ENCODE measurements around the gene SHROOM3. TPM values are rescaled to one million over a fixed set of nuclear protein-coding genes. Genes with fewer than 3 reads are reported as not detected.

Gene SHROOM3
- total and polyA plus RNA-seq, 2 of the 13 experiments (the other 11 are each of a cell fraction or from before 2014, with no cell fraction given), result 0.01 TPM; not detected in 1

DNA sequence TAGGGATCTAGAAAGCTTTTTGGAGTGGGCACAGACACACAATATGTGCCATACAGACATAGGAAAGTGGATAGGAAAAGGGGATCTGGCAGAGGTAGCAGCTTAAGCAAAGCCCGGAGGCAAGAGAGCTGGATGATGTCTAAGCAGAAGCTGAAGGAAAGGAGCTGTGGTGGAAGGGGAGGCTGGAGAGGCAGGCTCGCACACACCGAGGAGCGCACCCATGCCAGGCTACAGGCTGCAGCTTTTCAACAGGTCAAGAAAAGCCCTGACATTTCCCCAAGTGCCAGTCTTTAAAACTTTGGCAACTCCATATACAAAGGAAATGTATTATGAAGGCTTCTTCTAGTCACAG lies 395.6 kb downstream of the SHROOM3 start:
- Histone ChIP-seq H3K4me1 (ENCODE audit: insufficient read depth, low read length) (peaks cover 21% of the 10 kb centered on the region), H3K9me3 (ENCODE audit: low read length) (no peaks in the 10 kb centered on the region), H2AFZ (ENCODE audit: low read length) (no peak overlapping the region), H3K36me3 (replicated peaks in 1 of 2; ENCODE audit: control insufficient read depth in 1 of 2, insufficient read depth in 2 of 2, low read length in 2 of 2) (no peaks in the 10 kb centered on the region), H3K27ac (ENCODE audit: extremely low read length, insufficient read depth, low read length) (peak overlapping the region; percentile 92), H3K9ac (ENCODE audit: insufficient read depth, low read depth, low read length) (peak overlapping the region; percentile 89), H3K4me2 (ENCODE audit: low read depth, low read length) (peak overlapping the region; percentile 97), H3K4me3 (replicated peaks in 1 of 3; ENCODE audit: insufficient read depth in 1 of 3, low read depth in 2 of 3, low read length in 3 of 3) (peak overlapping the region; percentile 77 to 81 (median 80)), H3K79me2 (ENCODE audit: insufficient read depth, low read length) (peaks cover 9% of the 10 kb centered on the region), H4K20me1 (ENCODE audit: insufficient read depth, low read length) (no peaks in the 10 kb centered on the region), H3K27me3 (ENCODE audit: control insufficient read depth in 1 of 2, insufficient read depth in 2 of 2, low read length in 2 of 2) (no peaks in the 10 kb centered on the region; a peak in 1 of 5 replicates)
- in situ Hi-C loops (cut with HindIII; ENCODE audit: extremely low pct_ligation_motif_present, low pct_unique_long_range_greater_than_20kb) (no loop called here), intact Hi-C loops (cut with micrococcal nuclease; ENCODE audit: unreplicated experiment) (loop anchor here (2.0 kb wide), 2 partner anchors 68 to 118 kb away; partner anchors contain the start of genes SEPTIN11 and SOWAHB)
- DNase-seq (ENCODE audit: low spot score) (no peak), FAIRE-seq (no peak), ATAC-seq (peak; percentile 71)
- CTCF ChIA-PET (ENCODE audit: low intra/inter-chr PET ratio, low total read pairs), result no interaction called here
- POLR2A ChIA-PET, result interaction anchor here (1.0 to 2.9 kb wide), 3 partner anchors 21 to 119 kb away, joined by 3 to 12 read pairs (median 10); partner anchors contain the start of gene SEPTIN11
- WGBS (ENCODE audit: low lambda C conversion rate), result 2% methylated on average over 4 of the region's 4 CpGs
- no TSS peak for BruUV-seq (replicated peaks)
- no peak for TF ChIP-seq SP1 (IDR thresholded peaks at IDR 0.05)
- TF ChIP-seq SP1 (CRISPR knock-in tag; IDR thresholded peaks at IDR 0.05), result no peak
- TF ChIP-seq ZNF33A (CRISPR knock-in tag; IDR thresholded peaks at IDR 0.05; ENCODE audit: borderline replicate concordance), result no peak
- no peak for TF ChIP-seq REST (IDR thresholded peaks at IDR 0.05; ENCODE audit: borderline replicate concordance in 1 of 2, low read depth in 1 of 2, low read length in 2 of 2)
- TF ChIP-seq NR2F1 (CRISPR knock-in tag; IDR thresholded peaks at IDR 0.05), result no peak
- no peak for TF ChIP-seq PAX8 (CRISPR knock-in tag; IDR thresholded peaks at IDR 0.05; ENCODE audit: borderline replicate concordance)
- TF ChIP-seq ZNF20 (CRISPR knock-in tag; IDR thresholded peaks at IDR 0.05), result no peak
- no peak for TF ChIP-seq SIN3A (IDR thresholded peaks at IDR 0.05; ENCODE audit: borderline replicate concordance, low read depth, low read length)
- TF ChIP-seq EP300 (IDR thresholded peaks at IDR 0.05; ENCODE audit: low read depth in 2 of 2, low read length in 2 of 2), result 0 out of 4 replicates have a peak, but pooled peaks of 1 of the 2 experiments have one; percentile 17
- TF ChIP-seq EP300 (CRISPR knock-in tag; IDR thresholded peaks at IDR 0.05; ENCODE audit: borderline replicate concordance), result no peak
- no peak for TF ChIP-seq MAZ (IDR thresholded peaks at IDR 0.05; ENCODE audit: borderline replicate concordance, low read depth, low read length)
- TF ChIP-seq MAZ (CRISPR knock-in tag; IDR thresholded peaks at IDR 0.05; ENCODE audit: low read depth), result no peak
- no peak for TF ChIP-seq ZFP41 (CRISPR knock-in tag; IDR thresholded peaks at IDR 0.05; ENCODE audit: borderline replicate concordance)
- TF ChIP-seq RORA (CRISPR knock-in tag; IDR thresholded peaks at IDR 0.05), result 0 out of 2 replicates have a peak, but pooled peaks have one; percentile 15
- no peak for TF ChIP-seq ZNF563 (CRISPR knock-in tag; IDR thresholded peaks at IDR 0.05)
- TF ChIP-seq CBX5 (CRISPR knock-in tag; IDR thresholded peaks at IDR 0.05; ENCODE audit: borderline replicate concordance), result no peak
- no peak for TF ChIP-seq ZNF180 (CRISPR knock-in tag; IDR thresholded peaks at IDR 0.05; ENCODE audit: borderline replicate concordance, low read depth)
- TF ChIP-seq GATA4 (IDR thresholded peaks at IDR 0.05; ENCODE audit: borderline replicate concordance, low read depth), result no peak
- TF ChIP-seq ZSCAN30 (CRISPR knock-in tag; IDR thresholded peaks at IDR 0.05), result no peak
- no peak for TF ChIP-seq BHLHE40 (IDR thresholded peaks at IDR 0.05; ENCODE audit: low read length)
- peak; percentile 37 for TF ChIP-seq ZNF781 (CRISPR knock-in tag; IDR thresholded peaks at IDR 0.05; ENCODE audit: borderline replicate concordance, not compliant biosample characterization)
- TF ChIP-seq MEF2D (CRISPR knock-in tag; IDR thresholded peaks at IDR 0.05), result no peak

All from HepG2 (cell line).